ENCODE data around the gene TRIM37.
"Not testable (repeated sequence)": the region's sequence is repeated elsewhere in the genome, so short reads cannot be mapped to it uniquely, and the experiment has no call there.

Gene TRIM37

DNA sequence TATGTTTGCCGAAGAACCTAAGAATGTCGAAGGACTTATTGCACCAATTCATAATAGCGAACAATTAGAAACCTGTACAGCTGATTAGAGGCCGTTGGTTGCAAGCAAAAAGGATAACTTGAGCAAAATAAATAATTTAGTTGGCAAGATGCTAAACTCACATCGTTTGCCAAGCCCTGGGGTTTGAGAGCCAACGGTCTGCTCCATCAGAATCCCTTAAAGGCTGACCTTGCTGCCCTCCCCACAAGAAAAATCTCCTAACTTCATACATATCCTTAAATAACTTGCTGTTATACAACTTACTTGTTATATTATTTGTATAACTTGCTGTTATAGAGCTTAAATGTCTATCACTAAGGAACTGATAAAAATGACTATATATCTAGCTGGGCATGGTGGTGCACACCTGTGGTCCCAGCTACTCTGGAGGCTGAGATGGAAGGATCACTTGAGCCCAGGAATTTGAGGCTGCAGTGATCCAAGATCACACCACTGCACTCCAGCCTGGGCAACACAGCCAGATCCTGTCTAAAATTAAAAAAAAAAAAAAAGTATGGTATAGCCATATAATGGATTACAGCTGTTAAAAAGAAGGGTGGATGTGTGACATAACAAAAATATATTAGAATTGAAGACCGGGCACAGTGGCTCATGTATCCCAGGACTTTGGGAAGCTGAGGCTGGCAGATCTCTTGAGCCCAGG, 1.9 kb upstream of the TRIM37 start:
- no peak for DNase-seq

DNA sequence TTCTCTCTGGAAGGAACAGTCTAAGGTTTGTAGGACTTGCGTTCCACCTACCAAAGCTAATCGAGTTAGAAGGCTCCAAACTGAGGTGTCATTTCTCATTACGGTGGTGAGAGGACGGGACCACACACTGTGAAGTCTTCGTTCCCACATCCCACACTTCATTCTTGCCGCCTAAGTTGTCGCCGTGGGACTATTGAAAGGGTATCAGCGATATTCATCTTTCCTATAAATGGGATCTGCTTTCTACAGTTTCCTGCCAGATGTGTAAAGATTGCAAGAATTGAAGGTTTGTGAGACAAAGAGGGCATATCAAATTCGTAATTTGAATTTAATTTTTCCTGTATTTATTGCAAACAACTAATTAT, 608 bp upstream of the TRIM37 start:
- DNase-seq: no peak

DNA sequence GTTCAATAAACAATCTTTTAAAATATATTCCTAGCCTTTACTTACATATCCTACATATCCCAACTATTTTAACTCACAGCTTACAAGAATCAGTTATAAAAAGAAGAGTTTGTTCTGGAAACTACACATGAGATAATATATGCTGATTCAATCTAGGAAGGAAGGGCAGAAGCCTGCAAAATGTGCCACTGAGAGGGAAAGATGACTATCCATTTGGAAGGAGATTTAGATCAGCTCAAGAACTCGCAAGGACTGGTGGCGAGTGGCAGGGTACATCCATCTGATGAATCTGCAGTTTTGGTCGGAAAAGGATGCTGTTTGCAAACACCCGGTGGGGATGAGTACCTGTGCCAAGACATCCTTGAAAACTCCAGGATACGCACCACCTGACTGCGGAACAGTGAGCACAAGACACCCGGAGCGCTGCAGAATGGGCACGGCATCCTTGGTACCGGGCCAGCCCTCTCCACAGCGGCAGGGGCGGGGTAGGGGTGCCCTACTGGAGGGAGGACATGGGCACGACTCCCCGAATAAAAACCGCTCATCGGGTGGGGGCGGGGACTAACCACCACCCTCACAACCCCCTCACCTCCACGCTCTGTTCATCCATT, 723 bp downstream of the TRIM37 start:
- peak; percentile 70 for DNase-seq

DNA sequence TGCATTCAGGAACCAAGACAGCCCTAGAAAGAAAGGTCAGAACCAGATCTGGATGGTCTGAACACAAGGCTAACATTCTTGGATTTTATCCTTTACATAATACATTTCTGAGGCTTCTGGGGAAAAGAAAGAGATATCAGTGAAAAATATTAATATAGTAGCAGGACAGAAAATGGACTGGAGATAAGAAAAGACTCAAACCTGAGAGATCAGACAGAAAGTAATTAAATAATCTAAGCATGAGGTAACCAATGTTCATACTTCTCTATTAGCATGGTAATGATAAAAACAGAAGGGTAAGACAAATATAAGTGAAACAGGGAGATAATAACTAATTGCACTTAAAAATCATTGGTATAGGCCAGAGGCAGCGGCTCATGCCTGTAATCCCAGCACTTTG, 5.5 kb downstream of the TRIM37 start:
- no peak for DNase-seq

DNA sequence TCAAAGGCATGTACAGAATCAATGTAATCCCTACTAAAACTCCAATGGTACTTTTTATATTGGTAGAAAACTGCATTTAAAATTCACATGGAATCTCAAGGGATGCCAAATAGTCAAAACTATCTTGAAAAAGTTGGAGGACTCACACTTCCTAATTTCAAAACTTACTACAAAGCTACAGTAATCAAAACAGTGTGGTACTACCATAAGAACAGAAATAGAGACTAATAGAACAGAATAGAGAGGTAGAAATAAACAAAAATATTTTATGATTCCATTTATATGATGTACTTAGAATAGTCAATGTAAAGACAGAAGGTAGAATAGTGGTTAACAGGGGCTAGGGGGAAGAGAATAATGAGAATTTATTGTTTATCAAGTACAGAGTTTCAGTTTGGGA, 8.8 kb downstream of the TRIM37 start:
- no peak for DNase-seq

DNA sequence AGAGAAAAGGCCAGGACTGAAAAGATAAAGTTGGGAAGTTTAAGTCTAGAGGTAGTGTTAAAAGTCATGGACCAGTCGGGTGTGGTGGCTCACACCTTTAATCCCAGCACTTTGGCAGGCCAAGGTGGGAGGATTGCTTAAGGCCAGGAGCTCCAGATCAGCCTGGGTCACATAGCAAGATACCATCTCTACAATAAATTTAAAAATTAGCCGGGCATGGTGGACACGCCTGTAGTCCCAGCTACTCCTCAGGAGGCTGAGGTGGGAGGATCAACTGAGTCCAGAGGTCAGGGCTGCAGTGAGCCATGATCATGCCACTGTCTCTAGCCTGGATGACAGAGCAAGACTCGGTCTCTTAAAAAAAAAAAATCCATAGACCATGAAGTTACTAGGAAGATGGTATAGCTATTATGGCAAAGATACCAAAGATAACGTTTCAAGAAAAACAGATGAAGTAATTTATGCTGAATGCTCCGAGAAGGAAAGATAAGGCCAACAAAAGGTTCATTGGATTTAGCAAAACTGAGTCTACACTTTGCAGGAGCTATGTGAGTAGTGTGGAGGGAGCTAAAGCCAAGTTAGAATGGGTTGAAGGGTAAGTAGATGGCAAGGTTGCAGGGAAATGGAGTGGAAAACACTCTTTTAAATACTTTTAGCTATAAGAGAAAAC, 11.7 kb downstream of the TRIM37 start:
- no peak for DNase-seq

DNA sequence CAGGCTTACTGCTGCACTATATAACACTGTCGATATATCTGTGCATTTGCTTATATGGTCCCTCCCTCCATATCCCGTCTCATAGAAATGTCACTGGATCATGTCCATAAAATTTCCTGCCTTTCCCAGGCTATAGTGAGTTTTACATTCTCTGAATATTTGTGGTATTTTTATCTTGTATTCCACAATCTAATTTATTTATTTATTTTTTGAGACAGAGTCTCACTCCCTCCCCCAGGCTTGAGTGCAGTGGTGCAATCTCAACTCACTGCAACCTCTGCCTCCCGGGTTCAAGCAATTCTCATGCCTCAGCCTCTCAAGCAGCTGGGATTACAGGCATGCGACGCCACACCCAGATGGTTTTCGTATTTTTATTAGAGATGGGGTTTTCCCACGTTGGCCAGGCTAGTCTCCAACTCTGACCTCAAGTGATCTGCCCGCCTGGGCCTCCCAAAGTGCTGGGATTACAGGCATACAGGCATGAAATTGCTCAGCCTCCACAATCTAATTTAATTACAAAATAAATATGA, 12.9 kb downstream of the TRIM37 start:
- no peak for DNase-seq

DNA sequence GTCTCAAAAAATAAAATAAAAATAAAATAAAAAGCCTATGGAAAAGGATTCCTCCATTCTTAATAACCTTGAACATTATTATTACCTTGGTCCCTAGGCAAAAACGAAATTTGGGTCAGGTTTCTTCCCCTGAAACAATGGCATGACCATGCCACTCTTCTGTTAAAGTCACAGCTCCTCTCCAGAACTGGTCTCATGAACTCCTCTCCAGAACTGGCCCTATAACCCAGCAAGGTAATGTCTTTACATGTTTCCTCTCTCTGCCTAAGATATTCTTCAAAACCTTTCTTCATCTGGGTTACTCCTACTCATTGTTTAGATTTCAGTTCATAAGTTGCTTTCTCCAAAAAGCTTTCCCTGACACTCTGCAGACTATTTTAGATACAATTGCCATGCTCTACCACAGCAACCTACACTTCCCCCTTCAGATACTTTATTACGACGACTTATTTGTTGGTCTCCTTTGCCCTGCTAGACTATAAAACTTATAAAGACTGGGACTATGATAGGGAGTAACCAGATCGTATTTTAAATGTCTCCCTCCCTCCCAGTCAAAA, 13.5 kb downstream of the TRIM37 start:
- DNase-seq: no peak

DNA sequence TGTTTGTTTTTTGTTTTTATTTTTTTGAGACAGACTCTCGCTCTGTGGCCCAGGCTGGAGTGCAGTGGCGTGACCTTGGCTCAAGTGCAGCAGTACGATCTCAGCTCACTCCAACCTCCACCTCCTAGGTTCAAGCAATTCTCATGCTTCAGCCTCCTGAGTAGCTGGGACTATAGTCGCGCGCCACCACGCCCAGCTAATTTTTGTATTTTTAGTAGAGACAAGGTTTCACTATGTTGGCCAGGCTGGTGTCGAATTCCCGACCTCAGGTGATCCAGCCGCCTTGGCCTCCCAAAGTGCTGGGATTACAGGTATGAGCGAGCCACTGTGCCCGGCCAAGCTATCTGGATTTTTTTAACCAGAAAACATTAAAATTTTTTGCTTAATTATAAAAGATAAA, 16.1 kb downstream of the TRIM37 start:
- DNase-seq: not testable (repeated sequence)

DNA sequence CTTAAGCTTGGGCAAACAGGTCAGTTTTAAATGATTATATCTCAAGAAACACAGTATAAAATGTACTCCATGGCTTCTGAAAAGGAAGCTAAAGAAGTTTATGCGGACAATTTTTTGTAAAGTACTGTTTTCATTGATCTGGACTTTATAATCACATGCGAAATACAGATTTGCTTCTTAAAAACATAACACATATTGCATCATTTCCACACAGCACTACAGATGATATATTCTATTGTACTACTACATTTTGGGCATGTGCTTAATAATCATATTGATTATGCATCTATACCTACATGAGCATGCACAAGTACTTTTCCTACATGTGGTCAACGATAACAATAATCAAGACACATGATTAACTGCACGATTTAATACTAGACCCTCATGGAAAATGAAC, 22.5 kb downstream of the TRIM37 start:
- DNase-seq: no peak

DNA sequence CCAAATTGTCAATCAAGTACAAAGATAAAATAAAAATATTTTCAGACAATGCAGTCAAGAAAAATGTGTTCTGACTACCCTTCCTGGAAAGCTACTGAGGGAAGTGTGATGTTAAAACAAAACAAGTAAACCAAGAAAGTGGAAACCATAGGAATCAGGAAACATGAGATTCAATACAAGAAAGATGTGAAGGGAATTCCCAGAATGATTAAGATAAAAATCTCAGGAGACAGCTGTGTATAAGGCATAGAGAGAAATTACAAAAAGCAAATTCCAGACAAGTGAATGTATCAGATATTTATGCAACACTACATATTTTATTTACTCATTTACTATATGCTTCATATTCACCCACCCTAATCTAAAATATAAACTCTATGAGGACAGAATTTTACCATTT, 32.2 kb downstream of the TRIM37 start:
- no peak for DNase-seq

DNA sequence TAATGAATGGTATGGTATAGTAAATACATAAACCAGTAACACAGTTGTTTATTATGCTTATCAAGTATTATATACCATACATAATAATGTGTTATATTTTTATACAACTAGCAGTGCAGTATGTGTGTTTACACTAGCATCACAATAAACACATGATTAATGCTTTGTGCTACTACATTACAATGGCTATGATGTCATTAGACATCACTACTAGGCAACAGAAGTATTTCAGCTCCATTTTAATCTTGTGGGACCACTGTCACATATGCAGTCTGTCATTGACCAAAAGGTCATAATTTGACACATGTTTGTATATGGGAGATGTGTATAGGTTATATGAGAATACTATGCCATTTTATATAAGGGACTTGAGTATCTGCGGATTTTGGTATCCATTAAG, 32.7 kb downstream of the TRIM37 start:
- DNase-seq: no peak

DNA sequence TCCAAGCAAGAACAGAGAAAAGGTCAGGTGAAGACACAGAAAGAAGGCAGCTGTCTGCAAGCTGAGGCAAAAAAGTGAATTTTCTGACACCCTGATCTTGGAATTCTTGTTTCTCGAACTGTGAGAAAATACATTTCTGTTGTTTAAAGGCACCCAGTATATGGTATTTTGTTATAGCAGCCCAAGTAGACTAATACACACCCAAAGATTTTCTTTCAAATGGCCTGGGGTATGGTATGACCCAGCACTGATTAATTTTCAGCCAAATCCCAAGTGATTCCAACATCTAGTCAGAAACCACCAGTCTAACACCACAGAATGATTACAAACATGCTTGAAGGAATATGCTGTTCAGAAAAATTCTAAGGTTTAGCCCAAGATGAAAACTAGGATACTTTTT, 36.8 kb downstream of the TRIM37 start:
- no peak for DNase-seq

DNA sequence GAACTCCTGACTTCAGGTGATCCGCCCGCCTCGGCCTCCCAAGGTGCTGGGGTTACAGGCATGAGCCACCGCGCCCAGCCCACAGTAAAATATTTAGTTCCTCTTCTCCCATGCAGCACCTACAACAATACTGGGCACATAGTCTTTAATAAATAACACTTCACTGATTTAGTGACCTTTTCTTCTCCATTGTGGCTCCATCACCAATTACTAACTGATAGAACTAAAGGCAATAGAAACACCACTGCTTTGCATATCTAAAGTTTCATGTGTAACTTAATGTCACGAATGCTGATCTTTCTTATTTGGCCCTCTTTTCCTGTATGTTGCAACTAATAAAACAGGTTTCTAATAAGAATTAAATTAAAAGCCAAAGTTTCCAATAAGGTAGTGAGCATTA, 38.9 kb downstream of the TRIM37 start:
- no peak for DNase-seq

DNA sequence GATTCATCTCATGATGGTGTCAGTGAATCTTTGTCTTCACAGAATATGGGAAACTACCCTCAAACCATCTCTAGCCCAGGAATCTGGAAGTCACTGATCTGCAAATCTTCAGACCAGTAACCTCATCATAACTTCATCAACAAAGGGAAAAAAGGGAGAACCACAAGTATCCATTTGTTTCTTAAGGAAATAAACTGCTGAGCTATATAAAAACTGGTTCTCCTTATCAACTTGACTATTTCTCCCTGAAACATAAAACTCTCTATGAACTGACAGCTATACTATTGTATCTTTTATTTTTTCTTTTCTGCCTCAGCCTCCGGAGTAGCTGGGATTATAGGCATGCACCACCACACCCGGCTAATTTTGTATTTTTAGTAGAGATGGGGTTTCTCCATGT, 39.3 kb downstream of the TRIM37 start:
- DNase-seq: no peak

DNA sequence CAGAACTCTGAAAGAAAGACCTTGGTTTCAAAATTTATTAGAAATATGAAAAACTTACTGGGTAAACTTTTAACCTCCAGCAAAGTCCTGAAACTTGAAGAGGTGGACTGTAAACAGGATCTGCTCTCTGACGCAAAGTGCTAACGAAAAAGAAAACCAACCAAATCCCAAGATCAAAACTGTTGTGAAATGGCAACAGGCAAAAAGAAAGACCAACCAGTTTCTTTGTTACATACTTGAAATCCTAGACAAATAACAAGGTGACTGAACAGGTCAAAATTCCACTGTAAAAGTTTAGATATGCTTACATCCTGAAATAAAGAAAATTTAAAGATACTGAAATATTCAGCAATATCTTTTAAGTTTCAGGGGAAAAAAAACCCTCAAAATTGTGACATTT, 44.2 kb downstream of the TRIM37 start:
- DNase-seq: no peak

DNA sequence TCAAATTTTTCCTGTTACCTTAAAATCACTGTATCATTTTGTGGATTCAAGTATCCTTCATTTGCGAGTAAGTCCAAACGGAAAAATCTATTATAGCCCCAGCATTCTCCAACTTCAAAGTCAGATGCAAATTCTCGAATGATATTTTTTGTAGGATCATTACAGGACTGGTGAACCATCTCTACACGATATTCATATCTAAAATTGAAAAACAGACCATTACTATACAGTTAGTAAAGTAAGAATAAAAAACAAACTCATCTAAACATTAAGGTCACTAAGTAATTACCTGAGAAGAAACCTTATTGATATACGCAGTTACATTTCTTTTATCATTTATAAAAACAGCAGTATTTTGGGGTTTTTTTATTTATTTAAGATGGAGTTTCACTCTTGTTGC, 49.8 kb downstream of the TRIM37 start:
- no peak for DNase-seq

DNA sequence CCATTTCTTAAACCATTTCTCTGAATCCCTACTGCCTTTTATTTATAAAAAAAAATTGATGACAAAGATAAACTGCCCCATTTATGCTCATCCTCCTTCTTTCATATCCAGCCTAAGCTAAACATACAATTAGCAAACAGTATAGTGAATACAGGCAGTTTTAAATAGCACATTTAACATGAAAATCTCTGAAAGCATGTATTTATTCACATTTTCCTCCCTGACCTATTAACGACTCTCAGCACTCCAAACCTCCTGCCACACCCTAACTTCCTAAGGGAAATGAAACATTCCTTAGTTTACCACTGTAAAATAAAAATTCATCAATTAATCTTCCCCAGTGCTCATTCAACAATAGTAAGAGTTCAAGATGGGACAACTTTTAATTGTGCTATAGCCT, 56.9 kb downstream of the TRIM37 start:
- no peak for DNase-seq

DNA sequence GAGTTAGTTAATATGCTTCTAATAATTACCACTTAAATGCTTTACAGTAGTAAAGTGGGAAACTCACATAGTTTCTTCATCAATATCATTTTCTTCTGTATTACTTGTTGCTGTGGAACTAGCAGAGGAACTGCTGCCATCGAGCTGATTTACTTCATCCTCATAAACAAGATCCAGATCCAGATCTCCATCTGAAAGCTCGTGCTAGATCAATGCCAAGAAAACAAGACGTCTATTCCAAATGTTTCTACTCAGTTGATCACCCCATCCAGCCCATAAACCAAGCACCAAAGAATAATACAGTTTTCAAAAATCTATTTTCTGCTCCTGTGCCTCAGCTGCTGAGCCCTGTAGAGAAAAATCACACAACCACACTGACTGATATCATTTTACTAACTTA, 59.1 kb downstream of the TRIM37 start:
- no peak for DNase-seq

DNA sequence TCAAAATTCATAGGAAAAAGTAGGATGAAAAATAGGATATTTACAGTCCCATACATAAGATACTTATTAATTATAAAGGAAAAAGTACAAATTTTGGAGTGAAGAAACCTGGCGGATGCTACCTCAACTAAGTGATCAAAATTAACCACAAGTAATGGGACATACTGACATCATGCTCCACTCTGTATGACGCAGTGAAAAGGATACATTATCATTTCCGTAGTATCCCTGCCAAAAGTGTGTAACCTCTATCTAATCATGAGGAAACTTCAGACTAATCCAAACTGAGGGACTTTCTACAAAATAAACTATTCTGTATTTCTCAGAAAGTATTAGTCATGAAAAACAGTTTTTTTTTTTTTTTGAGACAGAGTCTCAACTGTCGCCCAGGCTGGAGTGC, 60.5 kb downstream of the TRIM37 start:
- DNase-seq: no peak

DNA sequence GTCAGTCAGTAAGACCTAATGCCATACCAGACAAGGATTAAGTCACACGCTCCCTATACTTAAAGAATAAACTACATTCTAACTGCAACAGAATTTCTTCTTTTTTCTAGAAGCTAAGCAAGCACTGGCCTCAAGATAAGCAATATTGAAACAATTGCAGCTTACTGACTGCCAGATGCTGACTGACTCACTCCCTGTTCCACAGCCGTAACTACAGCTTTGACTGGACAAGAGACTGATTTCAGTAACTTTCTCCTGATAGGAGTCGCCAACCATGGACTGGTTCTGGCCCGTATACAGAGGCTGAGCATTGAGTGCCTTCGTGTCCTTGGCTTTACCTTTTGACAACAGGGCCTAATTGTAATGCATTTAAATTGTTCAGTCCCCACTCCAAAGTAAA, 67.9 kb downstream of the TRIM37 start:
- no peak for DNase-seq

DNA sequence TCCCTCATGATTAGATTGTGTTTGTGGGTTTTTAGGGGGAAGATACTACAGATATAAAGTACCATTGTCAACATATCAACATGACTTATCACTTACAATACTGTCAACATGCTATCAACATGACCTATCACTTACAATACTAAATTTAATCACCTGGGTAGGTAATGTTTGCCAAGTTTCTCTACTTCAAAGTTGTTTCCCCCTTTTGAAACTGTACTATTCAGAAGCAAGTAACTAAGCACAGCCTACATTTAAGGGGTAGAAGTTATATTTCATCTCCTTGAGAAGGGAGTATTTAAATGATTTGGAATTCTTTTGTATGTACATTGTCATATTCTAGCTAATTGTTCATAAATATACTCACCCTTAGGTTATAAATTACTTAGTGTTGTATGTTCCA, 68.7 kb downstream of the TRIM37 start:
- no peak for DNase-seq

DNA sequence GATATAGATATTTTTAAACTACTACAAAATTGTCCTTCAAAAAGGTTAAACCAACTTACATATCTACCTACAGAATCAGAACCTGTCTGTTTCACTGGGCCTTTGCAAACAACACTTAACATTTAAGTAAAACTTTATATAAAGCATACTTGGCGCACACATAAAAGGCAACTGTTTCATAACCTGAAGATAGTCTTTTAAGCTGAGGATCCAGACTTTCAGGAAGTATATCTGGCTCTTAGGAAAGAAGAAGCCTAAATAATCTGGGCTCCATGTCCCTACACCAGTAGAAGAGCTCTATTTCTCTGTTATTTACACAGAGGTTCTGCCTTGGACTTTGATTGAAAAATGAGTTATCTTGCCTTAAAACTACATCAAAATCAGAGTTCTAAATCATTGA, 75.9 kb downstream of the TRIM37 start:
- DNase-seq: no peak

DNA sequence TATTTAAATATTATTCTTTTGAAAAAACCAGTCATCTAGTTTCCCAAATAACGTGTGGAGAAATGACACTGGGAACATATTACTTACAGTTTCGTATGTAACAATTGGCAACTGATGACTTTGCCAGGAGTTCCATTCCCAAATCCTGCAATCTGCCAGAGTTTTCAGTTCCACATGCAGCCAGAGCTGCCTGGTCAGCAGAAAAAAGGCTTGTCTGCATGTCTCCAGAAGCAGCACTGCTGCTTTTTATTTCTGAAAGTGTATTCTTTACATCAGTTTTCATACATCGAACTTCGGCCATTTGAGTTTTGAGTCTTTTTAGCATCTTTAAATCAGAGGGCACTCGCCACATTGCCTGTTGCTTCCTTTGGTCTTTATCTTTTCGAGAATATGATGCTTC, 78.4 kb downstream of the TRIM37 start:
- DNase-seq: no peak

Data from activated effector memory CD4-positive, alpha-beta T cell treated with Interleukin-2 at 50 U/mL for 16 hours (primary cell).